SH-SY5Y (cell line): Measurements from ENCODE around the gene CYB561D1.

Source experiments
- GATA2 ChIP-seq: IDR thresholded peaks from 2 replicates; pipeline ENCODE4 v1.6.1; 2011; ENCODE audit warnings: mild to moderate bottlenecking, low read depth, low read length
- GATA3 ChIP-seq: IDR thresholded peaks from 2 replicates; pipeline ENCODE4 v1.6.1; 2011; ENCODE audit warnings: low read depth, mild to moderate bottlenecking, low read length, moderate library complexity

DNA sequence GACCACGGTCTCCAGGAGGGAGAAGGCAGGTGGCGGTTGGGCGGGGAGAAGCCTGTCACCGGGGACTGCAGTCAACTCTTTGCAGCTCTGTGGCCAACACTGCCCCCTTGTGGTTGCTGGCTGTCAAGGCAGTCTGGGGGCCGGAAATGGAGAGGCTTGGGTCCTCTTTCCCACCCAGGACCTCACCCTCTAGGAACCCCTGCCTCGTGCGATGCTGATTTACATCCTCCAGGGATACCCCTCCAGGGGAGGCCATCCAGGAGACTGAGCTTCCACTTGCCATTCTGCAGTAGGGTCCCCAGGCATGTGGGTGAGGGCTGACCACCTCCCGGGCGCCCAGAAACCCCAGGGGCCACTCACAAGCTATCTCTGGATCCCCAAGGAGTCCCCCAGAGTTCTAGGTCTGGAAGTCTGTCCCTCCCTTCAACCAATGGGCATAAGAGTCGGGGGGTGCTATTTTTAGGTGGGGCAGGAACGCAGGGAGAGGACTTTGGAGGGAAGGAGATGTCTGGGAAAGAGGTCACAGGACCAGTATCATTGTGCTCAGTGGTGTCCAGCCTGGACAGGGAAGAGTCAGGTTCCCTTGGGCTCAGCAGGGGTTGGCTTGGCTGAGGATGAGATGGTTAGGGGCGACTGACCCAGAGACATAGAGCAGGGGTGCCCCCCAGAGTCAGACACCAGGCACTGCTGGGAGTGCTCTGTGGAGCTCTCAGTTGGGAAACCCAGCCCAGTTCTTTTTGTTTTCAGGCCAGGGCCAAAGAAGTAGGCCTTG, 38.7 kb downstream of the CYB561D1 start:
- no peak for TF ChIP-seq GATA2
- no peak for TF ChIP-seq GATA3
